K562 (cell line): Measurements from ENCODE around the gene JUP. TPM values are rescaled to one million over a fixed set of nuclear protein-coding genes. Genes with fewer than 3 reads are reported as not detected.

Experiments used
- CC2D1A ChIP-seq: fragments of 450-650 bp; IDR thresholded peaks from 2 replicates; pipeline ENCODE4 v1.6.1; 2017; ENCODE audit warnings: mild to moderate bottlenecking
- DDX20 ChIP-seq: fragments of 450-650 bp; IDR thresholded peaks from 2 replicates; pipeline ENCODE4 v1.6.1; 2016; ENCODE audit warnings: missing genetic modification characterization, low read depth, mild to moderate bottlenecking, missing compliant biosample characterization, moderate library complexity
- GTF2E2 ChIP-seq: fragments of 200-800 bp; sonication (Bioruptor generic); IDR thresholded peaks from 2 replicates; pipeline ENCODE4 v1.6.1; 2016; ENCODE audit warnings: missing genetic modification characterization, missing compliant biosample characterization
- HDAC3 ChIP-seq: fragments of 450-650 bp; IDR thresholded peaks from 2 replicates; pipeline ENCODE4 v1.6.1; 2018; ENCODE audit warnings: borderline replicate concordance, mild to moderate bottlenecking, moderate library complexity; ENCODE audit not compliant: partially characterized antibody
- MIER1 ChIP-seq: fragments of 450-650 bp; IDR thresholded peaks from 2 replicates; pipeline ENCODE4 v1.6.1; 2016; ENCODE audit warnings: antibody characterized with exemption, mild to moderate bottlenecking, low read depth
- MYC ChIP-seq, 2 experiments: fragments of 250-450 bp in 1 of 2; sonication (Bioruptor Pico) in 1 of 2; IDR thresholded peaks; 2 replicates each; pipeline versions ENCODE4 v1.5.1 to v1.6.1; 2012 to 2021; ENCODE audit warnings: low read depth in 2 of 2, borderline replicate concordance in 1 of 2, improper control_type of control experiment in 1 of 2, low read length in 1 of 2, mild to moderate bottlenecking in 1 of 2, moderate library complexity in 1 of 2
- PCBP2 ChIP-seq: fragments of 200-400 bp; formaldehyde crosslinking; IDR thresholded peaks from 2 replicates; pipeline ENCODE4 v1.6.1; 2018; ENCODE audit warnings: low read length, low read depth, mild to moderate bottlenecking, moderate library complexity; ENCODE audit not compliant: poor library complexity, severe bottlenecking
- PHTF2 ChIP-seq: fragments of 250-450 bp; sonication (Bioruptor Pico); IDR thresholded peaks from 2 replicates; pipeline ENCODE4 v1.5.0; 2021; ENCODE audit warnings: mild to moderate bottlenecking
- RBM14 ChIP-seq: fragments of 200-400 bp; formaldehyde crosslinking; IDR thresholded peaks from 2 replicates; pipeline ENCODE4 v1.6.1; 2018; ENCODE audit warnings: low read depth, mild to moderate bottlenecking, low read length, moderate library complexity, borderline replicate concordance; ENCODE audit not compliant: insufficient read depth
- SREBF2 ChIP-seq: sonication (generic); formaldehyde crosslinking; IDR thresholded peaks from 2 replicates; pipeline ENCODE4 v1.4.0; 2020; ENCODE audit warnings: mild to moderate bottlenecking, missing genetic modification reagents
- TBL1XR1 ChIP-seq, 2 experiments: IDR thresholded peaks; 2 replicates each; pipeline ENCODE4 v1.6.1; 2012; ENCODE audit warnings: improper control_type of control experiment in 2 of 2, low read length in 2 of 2, mild to moderate bottlenecking in 1 of 2
- TEAD1 ChIP-seq, 2 experiments: fragments of 450-650 bp in 1 of 2; sonication (generic) in 1 of 2; formaldehyde crosslinking; IDR thresholded peaks; 2 replicates each; pipeline versions ENCODE4 v1.4.0 to v1.8.0; 2020 to 2022; ENCODE audit warnings: mild to moderate bottlenecking in 2 of 2, missing genetic modification reagents in 1 of 2
- XRCC5 ChIP-seq: fragments of 200-400 bp; formaldehyde crosslinking; IDR thresholded peaks from 2 replicates; pipeline ENCODE4 v1.6.1; 2017; ENCODE audit warnings: low read depth, mild to moderate bottlenecking, low read length
- ZNF224 ChIP-seq: sonication (generic); formaldehyde crosslinking; IDR thresholded peaks from 2 replicates; pipeline ENCODE4 v1.8.0; 2022; ENCODE audit warnings: mild to moderate bottlenecking, missing genetic modification reagents
- ZNF707 ChIP-seq: fragments of 250-450 bp; sonication (Bioruptor Pico); conservative IDR thresholded peaks from 2 replicates; pipeline ENCODE4 v1.8.0; 2022; ENCODE audit warnings: inconsistent platforms, mild to moderate bottlenecking, moderate library complexity
- ZNF764 ChIP-seq: fragments of 250-450 bp; sonication (Bioruptor Pico); IDR thresholded peaks from 2 replicates; pipeline ENCODE4 v1.4.0; 2020; ENCODE audit warnings: low read depth, mild to moderate bottlenecking, moderate library complexity
- polyA plus RNA-seq, 8 experiments: library from polyadenylated mRNA; depleted of rRNA in 4 of 8; stranded (reverse) in 5 of 8; unstranded in 3 of 8; fragments of >200 nt; fragmentation: Nextera tagmentation in 2 of 8; fragmentation: Illumina TruSeq in 1 of 8; extraction: Ambion mirVana in 2 of 8; extraction: Trizol in 1 of 8; gene quantifications; 2 replicates each; pipeline versions ENCODE4 v1.2.1 to v1.2.3, GENCODE V29; 2011 to 2014; ENCODE audit warnings: inconsistent platforms in 1 of 8, missing spikeins in 1 of 8
- total RNA-seq, 7 experiments: library from RNA; depleted of rRNA in 6 of 7; stranded (reverse); fragments of >200 nt in 6 of 7; fragmentation: Illumina TruSeq in 2 of 7; extraction: Trizol in 2 of 7; gene quantifications; 2 replicates each; pipeline versions ENCODE4 v1.2.1 to v1.2.3, GENCODE V29; 2011 to 2021; ENCODE audit warnings: low replicate concordance in 1 of 7
- TF ChIP-seq, protein P1 (sequence below): fragments of 450-650 bp; conservative IDR thresholded peaks from 2 replicates; pipeline ENCODE4 v1.6.1; 2016; ENCODE audit warnings: missing genetic modification characterization, low read depth, mild to moderate bottlenecking, control low read depth, missing compliant biosample characterization
- TF ChIP-seq, protein P2 (sequence below): fragments of 450-650 bp; formaldehyde crosslinking; IDR thresholded peaks from 2 replicates; pipeline ENCODE4 v1.4.0; 2022; ENCODE audit warnings: mild to moderate bottlenecking, moderate library complexity
- TF ChIP-seq, protein P3 (sequence below), 2 experiments: fragments of 450-650 bp; conservative IDR thresholded peaks; 2 replicates each; pipeline ENCODE4 v1.6.1; 2017; ENCODE audit warnings: mild to moderate bottlenecking in 2 of 2, moderate library complexity in 2 of 2

Gene JUP
- total and polyA plus RNA-seq, 9 of the 15 experiments (the other 6 are each of a cell fraction or from before 2014, with no cell fraction given) = 6.4 to 177 (median 31.2) TPM

GRCh38 chr17:41738077-41738800 lies 48.3 kb downstream of the JUP start (continued):
- TF ChIP-seq ZNF764 (CRISPR knock-in tag) = no peak
- TF ChIP-seq, protein P1, sequence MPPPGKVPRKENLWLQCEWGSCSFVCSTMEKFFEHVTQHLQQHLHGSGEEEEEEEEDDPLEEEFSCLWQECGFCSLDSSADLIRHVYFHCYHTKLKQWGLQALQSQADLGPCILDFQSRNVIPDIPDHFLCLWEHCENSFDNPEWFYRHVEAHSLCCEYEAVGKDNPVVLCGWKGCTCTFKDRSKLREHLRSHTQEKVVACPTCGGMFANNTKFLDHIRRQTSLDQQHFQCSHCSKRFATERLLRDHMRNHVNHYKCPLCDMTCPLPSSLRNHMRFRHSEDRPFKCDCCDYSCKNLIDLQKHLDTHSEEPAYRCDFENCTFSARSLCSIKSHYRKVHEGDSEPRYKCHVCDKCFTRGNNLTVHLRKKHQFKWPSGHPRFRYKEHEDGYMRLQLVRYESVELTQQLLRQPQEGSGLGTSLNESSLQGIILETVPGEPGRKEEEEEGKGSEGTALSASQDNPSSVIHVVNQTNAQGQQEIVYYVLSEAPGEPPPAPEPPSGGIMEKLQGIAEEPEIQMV (tag) = peak; percentile 75
- no peak for TF ChIP-seq PCBP2
- peak; percentile 65; the same call in 1 of the 2 replicates for TF ChIP-seq ZNF707 (CRISPR knock-in tag)
- TF ChIP-seq, protein P2, sequence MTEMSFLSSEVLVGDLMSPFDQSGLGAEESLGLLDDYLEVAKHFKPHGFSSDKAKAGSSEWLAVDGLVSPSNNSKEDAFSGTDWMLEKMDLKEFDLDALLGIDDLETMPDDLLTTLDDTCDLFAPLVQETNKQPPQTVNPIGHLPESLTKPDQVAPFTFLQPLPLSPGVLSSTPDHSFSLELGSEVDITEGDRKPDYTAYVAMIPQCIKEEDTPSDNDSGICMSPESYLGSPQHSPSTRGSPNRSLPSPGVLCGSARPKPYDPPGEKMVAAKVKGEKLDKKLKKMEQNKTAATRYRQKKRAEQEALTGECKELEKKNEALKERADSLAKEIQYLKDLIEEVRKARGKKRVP = peak; percentile 66; the same call in 1 of the 2 replicates
- TF ChIP-seq XRCC5 = no peak
- 0 out of 4 replicates have a peak, but pooled peaks of 1 of the 2 experiments have one; percentile 44 for TF ChIP-seq TBL1XR1 (IDR thresholded peaks at IDR 0.05; ENCODE audit: low read length in 2 of 2)
- peak; percentile 69; the same call in 1 of the 2 replicates for TF ChIP-seq DDX20 (tag)
- TF ChIP-seq GTF2E2 = no peak
- TF ChIP-seq MYC (IDR thresholded peaks at IDR 0.05; ENCODE audit: low read depth, low read length) = peak; percentile 99
- TF ChIP-seq MYC (CRISPR knock-in tag; IDR thresholded peaks at IDR 0.05; ENCODE audit: borderline replicate concordance, low read depth) = peak; percentile 84; the same call in 1 of the 2 replicates
- no peak for TF ChIP-seq MIER1
- no peak for TF ChIP-seq HDAC3
- no peak for TF ChIP-seq ZNF224 (CRISPR knock-in tag)
- TF ChIP-seq SREBF2 (CRISPR knock-in tag) = no peak
- peak in 1 of 2 experiments; percentile 90; a peak in 2 of 4 replicates for TF ChIP-seq TEAD1 (CRISPR knock-in tag; IDR thresholded peaks at IDR 0.05)
- TF ChIP-seq, protein P3, sequence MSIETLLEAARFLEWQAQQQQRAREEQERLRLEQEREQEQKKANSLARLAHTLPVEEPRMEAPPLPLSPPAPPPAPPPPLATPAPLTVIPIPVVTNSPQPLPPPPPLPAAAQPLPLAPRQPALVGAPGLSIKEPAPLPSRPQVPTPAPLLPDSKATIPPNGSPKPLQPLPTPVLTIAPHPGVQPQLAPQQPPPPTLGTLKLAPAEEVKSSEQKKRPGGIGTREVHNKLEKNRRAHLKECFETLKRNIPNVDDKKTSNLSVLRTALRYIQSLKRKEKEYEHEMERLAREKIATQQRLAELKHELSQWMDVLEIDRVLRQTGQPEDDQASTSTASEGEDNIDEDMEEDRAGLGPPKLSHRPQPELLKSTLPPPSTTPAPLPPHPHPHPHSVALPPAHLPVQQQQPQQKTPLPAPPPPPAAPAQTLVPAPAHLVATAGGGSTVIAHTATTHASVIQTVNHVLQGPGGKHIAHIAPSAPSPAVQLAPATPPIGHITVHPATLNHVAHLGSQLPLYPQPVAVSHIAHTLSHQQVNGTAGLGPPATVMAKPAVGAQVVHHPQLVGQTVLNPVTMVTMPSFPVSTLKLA (conservative IDR thresholded peaks at IDR 0.05) = peak; percentile 71 to 83; a peak in 3 of 4 replicates
- peak; percentile 91 for TF ChIP-seq CC2D1A
- no peak for TF ChIP-seq RBM14
- no peak for TF ChIP-seq PHTF2 (CRISPR knock-in tag)
